GM19035 (cell line): ENCODE data around the gene CATSPER4.
"Not testable (repeated sequence)": the region's sequence is repeated elsewhere in the genome, so short reads cannot be mapped to it uniquely, and the experiment has no call there.

Experiments used
- ATAC-seq: cut with Tn5 transposase; IDR thresholded peaks from one replicate; pipeline ENCODE4 v1.9.1; 2021; ENCODE audit not compliant: unreplicated experiment

CATSPER4 gene

GRCh38 chr1:26189331-26189730 is 1.1 kb upstream of the CATSPER4 start:
- no peak for ATAC-seq

- no peak for ATAC-seq
Observed at GRCh38 chr1:26189751-26190275, 589 bp upstream of the CATSPER4 start.

- ATAC-seq = no peak
Observed at GRCh38 chr1:26191739-26192138, 1.3 kb downstream of the CATSPER4 start.

GRCh38 chr1:26195805-26196204 is 5.4 kb downstream of the CATSPER4 start:
- no peak for ATAC-seq

GRCh38 chr1:26197301-26197700 is 6.9 kb downstream of the CATSPER4 start:
- no peak for ATAC-seq

GRCh38 chr1:26197813-26198212 is 7.4 kb downstream of the CATSPER4 start:
- no peak for ATAC-seq

- no peak for ATAC-seq
Observed at GRCh38 chr1:26200413-26200812, 10.0 kb downstream of the CATSPER4 start.

- no peak for ATAC-seq
Observed at GRCh38 chr1:26203642-26204318, 13.4 kb downstream of the CATSPER4 start.

GRCh38 chr1:26210147-26210870 is 19.9 kb downstream of the CATSPER4 start:
- ATAC-seq = no peak

- ATAC-seq = no peak
Observed at GRCh38 chr1:26212726-26213125, 22.3 kb downstream of the CATSPER4 start.

- ATAC-seq = no peak
Observed at GRCh38 chr1:26213335-26213905, 23.0 kb downstream of the CATSPER4 start.

- ATAC-seq = no peak
Observed at GRCh38 chr1:26215246-26215645, 24.8 kb downstream of the CATSPER4 start.

GRCh38 chr1:26218906-26219494 is 28.6 kb downstream of the CATSPER4 start:
- ATAC-seq = no peak

GRCh38 chr1:26220199-26220912 is 30.0 kb downstream of the CATSPER4 start:
- no peak for ATAC-seq

- no peak for ATAC-seq
Observed at GRCh38 chr1:26221094-26221493, 30.7 kb downstream of the CATSPER4 start.

GRCh38 chr1:26224606-26225005 is 34.2 kb downstream of the CATSPER4 start:
- ATAC-seq = no peak

GRCh38 chr1:26225033-26225831 is 34.8 kb downstream of the CATSPER4 start:
- no peak for ATAC-seq

GRCh38 chr1:26230682-26231081 is 40.3 kb downstream of the CATSPER4 start:
- ATAC-seq = not testable (repeated sequence)

- peak; percentile 93 for ATAC-seq
Observed at GRCh38 chr1:26233903-26234643, 43.7 kb downstream of the CATSPER4 start, which contains the start of gene CEP85. Gene CEP85 (plus strand): TSS chr1:26234200. CDS start chr1:26239784, 5,584 bp downstream.
